ENCODE measurements around the gene PRPF19.

- no peak for TF ChIP-seq POLR2A (IDR thresholded peaks at IDR 0.05)
- peak in 1 of 3 experiments; percentile 37 for TF ChIP-seq CTCF (IDR thresholded peaks at IDR 0.05)
Measured at GRCh38 chr11:60841797-60842667, 64.4 kb downstream of the PRPF19 start, which contains the start of gene CCDC86.
